Loucy (cell line): ENCODE data around the gene IP6K3.

ENCODE experiments used
- H2AFZ ChIP-seq: fragments of 200-600 bp; sonication (generic); 2 replicates; pipeline ENCODE4 v1.6.0; 2016; ENCODE audit warnings: antibody characterized with exemption, mild to moderate bottlenecking, low read length, moderate library complexity
- H3F3A ChIP-seq: fragments of 200-600 bp; 2 replicates; pipeline ENCODE4 v1.6.0; 2016; ENCODE audit warnings: antibody characterized with exemption, low read depth, mild to moderate bottlenecking
- H3K27me3 ChIP-seq: fragments of 200-600 bp; sonication (generic); 2 replicates; pipeline ENCODE4 v1.6.1; 2014; ENCODE audit warnings: low read length, mild to moderate bottlenecking; ENCODE audit not compliant: insufficient read depth, poor library complexity, severe bottlenecking
- H3K36me3 ChIP-seq: fragments of 200-600 bp; sonication (generic); 2 replicates; pipeline ENCODE4 v1.6.1; 2016; ENCODE audit warnings: low read length; ENCODE audit not compliant: insufficient read depth
- H3K4me1 ChIP-seq: fragments of 200-600 bp; sonication (generic); 2 replicates; pipeline ENCODE4 v1.5.1; 2014; ENCODE audit warnings: low read length, mild to moderate bottlenecking; ENCODE audit not compliant: insufficient read depth, poor library complexity, severe bottlenecking
- H3K4me2 ChIP-seq: fragments of 200-600 bp; sonication (generic); 2 replicates; pipeline ENCODE4 v1.6.0; 2014; ENCODE audit warnings: antibody characterized with exemption, low read length, low read depth, mild to moderate bottlenecking; ENCODE audit not compliant: poor library complexity, severe bottlenecking
- H3K4me3 ChIP-seq: fragments of 200-600 bp; sonication (generic); 2 replicates; pipeline ENCODE4 v1.5.1; 2014; ENCODE audit warnings: low read length, mild to moderate bottlenecking, mixed read lengths; ENCODE audit not compliant: poor library complexity, severe bottlenecking
- H3K79me2 ChIP-seq: fragments of 200-600 bp; sonication (generic); 2 replicates; pipeline ENCODE4 v1.6.1; 2014; ENCODE audit warnings: low read length; ENCODE audit not compliant: insufficient read depth
- H3K9ac ChIP-seq: fragments of 200-600 bp; sonication (generic); 2 replicates; pipeline ENCODE4 v1.6.0; 2014; ENCODE audit warnings: mild to moderate bottlenecking, low read depth, low read length, moderate library complexity; ENCODE audit not compliant: poor library complexity, severe bottlenecking
- H3K9me2 ChIP-seq: fragments of 200-600 bp; sonication (generic); replicated peaks from 2 replicates; pipeline ENCODE4 v1.6.1; 2016; ENCODE audit warnings: low read depth, low read length, mixed read lengths
- H3K9me3 ChIP-seq: fragments of 200-600 bp; sonication (generic); 2 replicates; pipeline ENCODE4 v1.6.1; 2014; ENCODE audit warnings: mild to moderate bottlenecking, antibody characterized with exemption, low read length, low read depth; ENCODE audit not compliant: insufficient read depth
- H4K20me1 ChIP-seq: fragments of 200-600 bp; sonication (generic); 2 replicates; pipeline ENCODE4 v1.6.0; 2014; ENCODE audit warnings: antibody characterized with exemption, low read length, mild to moderate bottlenecking; ENCODE audit not compliant: insufficient read depth, poor library complexity, severe bottlenecking
- EZH2phosphoT487 ChIP-seq: fragments of 200-600 bp; IDR thresholded peaks from 2 replicates; pipeline ENCODE4 v1.6.1; 2018; ENCODE audit warnings: antibody characterized with exemption, mild to moderate bottlenecking, moderate library complexity, borderline replicate concordance
- TF ChIP-seq, protein P1 (sequence below): fragments of 200-600 bp; sonication (generic); conservative IDR thresholded peaks from 2 replicates; pipeline ENCODE4 v1.5.1; 2014; ENCODE audit warnings: mild to moderate bottlenecking, antibody characterized with exemption, low read length

IP6K3 gene

DNA sequence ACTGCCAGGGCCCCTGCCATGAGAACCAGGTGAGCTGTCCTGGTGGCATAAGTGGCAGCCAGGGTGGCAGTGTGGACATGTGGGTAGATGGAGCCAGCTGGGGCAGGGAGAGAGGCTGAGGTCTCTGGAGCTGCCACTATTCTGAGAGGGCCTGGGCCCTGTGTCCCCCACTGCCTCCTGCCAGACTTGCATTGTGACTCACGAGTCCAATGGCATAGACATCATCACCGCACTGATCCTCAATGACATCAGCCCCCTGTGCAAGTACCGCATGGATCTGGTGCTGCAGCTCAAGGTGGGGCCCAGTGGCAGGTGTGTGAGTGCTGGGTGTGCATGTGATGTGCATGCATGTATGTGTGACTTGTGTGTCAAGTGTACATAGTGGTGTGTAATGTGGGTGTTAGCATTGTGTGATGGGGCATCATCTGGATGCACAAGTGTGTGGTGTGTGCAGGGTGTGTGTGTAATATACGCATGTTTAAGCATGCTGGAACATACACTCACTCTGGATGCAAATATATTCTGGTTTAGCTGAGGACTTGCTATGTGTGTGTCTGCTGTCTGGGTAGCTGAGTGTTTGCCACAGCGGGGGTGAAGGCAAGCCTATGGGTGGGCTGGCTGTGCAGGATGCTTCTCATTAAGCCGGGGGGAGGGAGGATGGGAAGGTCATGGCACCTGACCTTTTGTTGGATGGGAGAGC is 60.3 kb downstream of the IP6K3 start:
- Histone ChIP-seq H3K4me1 (no peaks in the 10 kb centered on the region), H3K9me3 (no peaks in the 10 kb centered on the region), H2AFZ (no peak overlapping the region), H3K79me2 (no peaks in the 10 kb centered on the region), H3K9me2 (no peaks in the 10 kb centered on the region), H3K4me2 (no peak overlapping the region), H3K9ac (no peak overlapping the region), H3K36me3 (peaks cover 65% of the 10 kb centered on the region; the same call in 1 of the 2 replicates), H4K20me1 (no peaks in the 10 kb centered on the region), H3K4me3 (no peak overlapping the region), H3K27me3 (no peaks in the 10 kb centered on the region), H3F3A (no peaks in the 10 kb centered on the region)
- TF ChIP-seq, protein P1, sequence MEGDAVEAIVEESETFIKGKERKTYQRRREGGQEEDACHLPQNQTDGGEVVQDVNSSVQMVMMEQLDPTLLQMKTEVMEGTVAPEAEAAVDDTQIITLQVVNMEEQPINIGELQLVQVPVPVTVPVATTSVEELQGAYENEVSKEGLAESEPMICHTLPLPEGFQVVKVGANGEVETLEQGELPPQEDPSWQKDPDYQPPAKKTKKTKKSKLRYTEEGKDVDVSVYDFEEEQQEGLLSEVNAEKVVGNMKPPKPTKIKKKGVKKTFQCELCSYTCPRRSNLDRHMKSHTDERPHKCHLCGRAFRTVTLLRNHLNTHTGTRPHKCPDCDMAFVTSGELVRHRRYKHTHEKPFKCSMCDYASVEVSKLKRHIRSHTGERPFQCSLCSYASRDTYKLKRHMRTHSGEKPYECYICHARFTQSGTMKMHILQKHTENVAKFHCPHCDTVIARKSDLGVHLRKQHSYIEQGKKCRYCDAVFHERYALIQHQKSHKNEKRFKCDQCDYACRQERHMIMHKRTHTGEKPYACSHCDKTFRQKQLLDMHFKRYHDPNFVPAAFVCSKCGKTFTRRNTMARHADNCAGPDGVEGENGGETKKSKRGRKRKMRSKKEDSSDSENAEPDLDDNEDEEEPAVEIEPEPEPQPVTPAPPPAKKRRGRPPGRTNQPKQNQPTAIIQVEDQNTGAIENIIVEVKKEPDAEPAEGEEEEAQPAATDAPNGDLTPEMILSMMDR: no peak
- no peak for TF ChIP-seq EZH2phosphoT487

DNA sequence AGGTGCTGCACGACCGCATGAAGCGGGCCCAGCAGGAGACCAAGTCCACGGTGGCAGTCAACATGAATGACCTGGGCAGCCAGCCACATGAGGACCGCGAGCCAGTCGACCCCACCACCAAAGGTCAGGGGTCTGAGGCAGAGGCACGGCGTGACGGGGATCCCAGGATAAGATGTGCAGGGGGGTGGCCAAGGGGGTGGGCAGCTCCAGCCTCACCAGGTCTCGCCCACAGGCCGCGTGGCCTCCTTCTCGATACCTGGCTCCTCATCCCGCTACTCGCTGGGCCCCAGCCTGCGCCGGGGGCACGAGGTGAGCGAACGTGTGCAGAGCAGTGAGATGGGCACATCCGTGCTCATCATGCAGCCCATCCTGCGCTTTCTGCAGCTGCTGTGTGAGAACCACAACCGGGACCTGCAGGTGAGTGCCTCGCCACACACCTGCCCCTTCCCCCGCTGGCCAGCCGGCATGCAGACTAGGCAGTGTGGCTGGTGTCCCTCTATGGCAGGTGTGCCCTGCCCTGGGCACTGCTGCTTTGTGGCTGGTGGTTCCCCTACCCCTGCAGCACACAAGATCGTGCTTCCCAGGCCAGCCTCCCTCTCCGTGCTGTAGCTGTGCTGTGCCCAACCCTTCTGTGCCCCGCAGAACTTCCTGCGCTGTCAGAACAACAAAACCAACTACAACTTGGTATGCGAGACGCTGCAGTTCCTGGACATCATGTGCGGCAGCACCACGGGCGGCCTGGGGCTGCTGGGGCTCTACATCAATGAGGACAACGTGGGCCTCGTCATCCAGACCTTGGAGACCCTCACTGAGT is 61.1 kb downstream of the IP6K3 start:
- H3K9me2 ChIP-seq: no peaks in the 10 kb centered on the region
- H4K20me1 ChIP-seq: no peaks in the 10 kb centered on the region
- H3K4me2 ChIP-seq: no peak overlapping the region
- TF ChIP-seq, protein P1: no peak
- no peak for TF ChIP-seq EZH2phosphoT487
- no peaks in the 10 kb centered on the region for H3K27me3 ChIP-seq
- H3K36me3 ChIP-seq: peaks cover 57% of the 10 kb centered on the region; the same call in 1 of the 2 replicates
- no peaks in the 10 kb centered on the region for H3K9me3 ChIP-seq
- no peak overlapping the region for H3K9ac ChIP-seq
- no peak overlapping the region for H3K4me3 ChIP-seq
- H3K79me2 ChIP-seq: no peaks in the 10 kb centered on the region
- no peaks in the 10 kb centered on the region for H3F3A ChIP-seq
- H2AFZ ChIP-seq: no peak overlapping the region
- H3K4me1 ChIP-seq: no peaks in the 10 kb centered on the region

DNA sequence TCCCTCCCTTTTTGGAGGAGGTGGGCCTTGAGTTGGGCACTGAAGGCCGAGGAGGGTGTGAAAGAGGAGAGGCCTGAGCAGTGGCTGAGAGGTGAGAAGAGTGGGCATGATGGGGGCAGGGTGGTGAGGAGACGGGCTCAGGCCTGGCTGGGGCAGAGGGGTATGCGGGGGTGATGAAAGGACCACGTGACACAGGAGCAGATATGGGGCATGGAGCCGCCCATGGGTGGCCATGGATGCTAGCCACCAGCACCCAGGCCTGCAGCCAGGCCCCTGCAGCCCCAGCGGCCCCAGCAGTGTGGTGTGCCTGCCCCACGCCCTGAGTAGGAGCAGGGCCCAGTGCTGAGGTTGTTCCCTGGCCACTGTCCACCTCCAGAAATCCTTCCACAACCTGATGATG is 61.7 kb downstream of the IP6K3 start:
- no peaks in the 10 kb centered on the region for H4K20me1 ChIP-seq
- H3K27me3 ChIP-seq: no peaks in the 10 kb centered on the region
- no peak overlapping the region for H3K9ac ChIP-seq
- H2AFZ ChIP-seq: no peak overlapping the region
- H3K9me3 ChIP-seq: no peaks in the 10 kb centered on the region
- TF ChIP-seq, protein P1: no peak
- TF ChIP-seq EZH2phosphoT487: no peak
- H3K4me1 ChIP-seq: no peaks in the 10 kb centered on the region
- H3K79me2 ChIP-seq: no peaks in the 10 kb centered on the region
- H3K9me2 ChIP-seq: no peaks in the 10 kb centered on the region
- no peak overlapping the region for H3K4me3 ChIP-seq
- H3K4me2 ChIP-seq: no peak overlapping the region
- H3F3A ChIP-seq: no peaks in the 10 kb centered on the region
- H3K36me3 ChIP-seq: peaks cover 52% of the 10 kb centered on the region; the same call in 1 of the 2 replicates
